Stimulated activated naive B cell treated with anti-CD40 and anti-IgM and Interleukin-4, amounts not matched to agents 10 μg/mL and 1 μg/mL and 100 μg/mL, for 72 hours (primary cell): ENCODE data around the gene SNCG.
A peak's percentile ranks its signal among the peaks of the same experiment; 100 is the strongest.
"Not testable (repeated sequence)": the region's sequence is repeated elsewhere in the genome, so short reads cannot be mapped to it uniquely, and the experiment has no call there.

Source experiments
- ATAC-seq, 2 donors: fragments of 150-1000 bp; cut with Tn5 transposase; replicated peaks; 2 replicates each; pipeline ENCODE4 v1.10.0; 2021; ENCODE audit warnings: moderate library complexity in 1 of 2
- DNase-seq: peaks from one replicate; pipeline ENCODE4 v3.0.0; 2021
- H3K27ac Mint-ChIP-seq: one replicate; pipeline ENCODE4 v1.8.0; 2022; ENCODE audit warnings: mild to moderate bottlenecking, mixed read lengths
- H3K27me3 Mint-ChIP-seq, 2 donors: one replicate each; pipeline ENCODE4 v1.8.0; 2022; ENCODE audit warnings: mixed read lengths in 2 of 2
- H3K36me3 Mint-ChIP-seq, 2 donors: one replicate each; pipeline ENCODE4 v1.8.0; 2022; ENCODE audit warnings: mixed read lengths in 2 of 2, mild to moderate bottlenecking in 1 of 2
- H3K4me1 Mint-ChIP-seq, 2 donors: one replicate each; pipeline ENCODE4 v1.8.0; 2022; ENCODE audit warnings: mixed read lengths in 2 of 2, mild to moderate bottlenecking in 1 of 2
- H3K4me3 Mint-ChIP-seq, 2 donors: one replicate each; pipeline ENCODE4 v1.8.0; 2022; ENCODE audit warnings: mild to moderate bottlenecking in 2 of 2, mixed read lengths in 2 of 2, moderate library complexity in 1 of 2
- H3K9me3 Mint-ChIP-seq, 2 donors: one replicate each; pipeline ENCODE4 v1.8.0; 2022; ENCODE audit warnings: mixed read lengths in 2 of 2, mild to moderate bottlenecking in 1 of 2

Gene SNCG

GRCh38 chr10:86952697-86953096, 5.7 kb upstream of the SNCG start:
- H3K27ac Mint-ChIP-seq, H3K9me3 Mint-ChIP-seq, ATAC-seq, DNase-seq, H3K4me3 Mint-ChIP-seq, H3K36me3 Mint-ChIP-seq, H3K4me1 Mint-ChIP-seq: not testable (repeated sequence)
- H3K27me3 Mint-ChIP-seq, result peaks cover 5 to 17% of the 10 kb centered on the region in 2 donors

- H3K4me3 Mint-ChIP-seq, result no peak overlapping the region
- H3K27ac Mint-ChIP-seq, result no peak overlapping the region
- ATAC-seq, result peak in 1 of 2 donors; percentile 14
- H3K4me1 Mint-ChIP-seq, result peaks cover 5 to 6% of the 10 kb centered on the region in 2 donors
- peaks cover 8 to 9% of the 10 kb centered on the region in 2 donors for H3K9me3 Mint-ChIP-seq
- H3K27me3 Mint-ChIP-seq, result peaks cover 9 to 24% of the 10 kb centered on the region in 2 donors
- no peak for DNase-seq
- H3K36me3 Mint-ChIP-seq, result peaks cover 3 to 10% of the 10 kb centered on the region in 2 donors
These were observed 4.4 kb upstream of the SNCG start for GRCh38 chr10:86953747-86954680.

- Mint-ChIP-seq H3K27me3 (peaks cover 14 to 24% of the 10 kb centered on the region in 2 donors), H3K36me3 (peaks cover 3 to 10% of the 10 kb centered on the region in 2 donors), H3K4me3 (no peak overlapping the region), H3K27ac (no peak overlapping the region), H3K4me1 (peaks cover 5 to 6% of the 10 kb centered on the region in 2 donors), H3K9me3 (peaks cover 8 to 9% of the 10 kb centered on the region in 2 donors)
- DNase-seq (no peak), ATAC-seq (peak in 1 of 2 donors; percentile 15)
These were observed 3.5 kb upstream of the SNCG start for GRCh38 chr10:86954681-86955500.

GRCh38 chr10:86955501-86956194, 2.8 kb upstream of the SNCG start:
- ATAC-seq, result no peak
- Mint-ChIP-seq H3K27ac (no peak overlapping the region), H3K9me3 (peaks cover 8 to 9% of the 10 kb centered on the region in 2 donors), H3K36me3 (peaks cover 3 to 10% of the 10 kb centered on the region in 2 donors), H3K4me1 (peaks cover 5 to 6% of the 10 kb centered on the region in 2 donors), H3K27me3 (peaks cover 14 to 28% of the 10 kb centered on the region in 2 donors), H3K4me3 (no peak overlapping the region)
- DNase-seq, result no peak

- H3K9me3 Mint-ChIP-seq, result peaks cover 8 to 9% of the 10 kb centered on the region in 2 donors
- H3K27ac Mint-ChIP-seq, result no peak overlapping the region
- H3K4me3 Mint-ChIP-seq, result no peak overlapping the region
- ATAC-seq (no peak), DNase-seq (no peak)
- H3K4me1 Mint-ChIP-seq, result peaks cover 5 to 6% of the 10 kb centered on the region in 2 donors
- peaks cover 14 to 29% of the 10 kb centered on the region in 2 donors for H3K27me3 Mint-ChIP-seq
- H3K36me3 Mint-ChIP-seq, result peaks cover 3 to 10% of the 10 kb centered on the region in 2 donors
These were observed 2.1 kb upstream of the SNCG start for GRCh38 chr10:86956195-86956847.

- Mint-ChIP-seq H3K9me3 (peaks cover 6 to 7% of the 10 kb centered on the region in 2 donors), H3K27ac (no peak overlapping the region), H3K4me1 (peaks cover 5 to 6% of the 10 kb centered on the region in 2 donors), H3K27me3 (peaks cover 14 to 29% of the 10 kb centered on the region in 2 donors), H3K4me3 (no peak overlapping the region), H3K36me3 (peaks cover under 1 to 6% of the 10 kb centered on the region in 2 donors)
- DNase-seq (no peak), ATAC-seq (no peak)
These were observed 1.5 kb upstream of the SNCG start for GRCh38 chr10:86956848-86957448.

GRCh38 chr10:86957471-86958115, 806 bp upstream of the SNCG start, which contains the start of gene MMRN2:
Gene MMRN2 (minus strand): TSS chr10:86957615. CDS start chr10:86957541, 74 bp downstream.
- Mint-ChIP-seq H3K36me3 (no peaks in the 10 kb centered on the region), H3K27ac (no peak within 1 kb of the TSS), H3K9me3 (peaks cover 0 to 3% of the 10 kb centered on the region in 2 donors), H3K4me1 (peaks cover 5 to 6% of the 10 kb centered on the region in 2 donors), H3K27me3 (peaks cover 14 to 29% of the 10 kb centered on the region in 2 donors), H3K4me3 (no peak within 1 kb of the TSS)
- DNase-seq (no peak), ATAC-seq (no peak)

- DNase-seq, result no peak
- no peak for ATAC-seq
- H3K9me3 Mint-ChIP-seq, result no peaks in the 10 kb centered on the region
- no peak overlapping the region for H3K4me3 Mint-ChIP-seq
- H3K36me3 Mint-ChIP-seq, result no peaks in the 10 kb centered on the region
- peaks cover 14 to 29% of the 10 kb centered on the region in 2 donors for H3K27me3 Mint-ChIP-seq
- H3K27ac Mint-ChIP-seq, result no peak overlapping the region
- peaks cover 2 to 6% of the 10 kb centered on the region in 2 donors for H3K4me1 Mint-ChIP-seq
These were observed 720 bp downstream of the SNCG start for GRCh38 chr10:86958901-86959736.

GRCh38 chr10:86959737-86960002, 1.3 kb downstream of the SNCG start:
- H3K27me3 Mint-ChIP-seq, result peaks cover 14 to 29% of the 10 kb centered on the region in 2 donors
- H3K36me3 Mint-ChIP-seq, result no peaks in the 10 kb centered on the region
- no peaks in the 10 kb centered on the region for H3K9me3 Mint-ChIP-seq
- DNase-seq (no peak), ATAC-seq (no peak)
- H3K27ac Mint-ChIP-seq, result no peak overlapping the region
- no peak overlapping the region for H3K4me3 Mint-ChIP-seq
- peaks cover 2 to 6% of the 10 kb centered on the region in 2 donors for H3K4me1 Mint-ChIP-seq

- peaks cover 5 to 6% of the 10 kb centered on the region in 2 donors for H3K4me1 Mint-ChIP-seq
- H3K27me3 Mint-ChIP-seq, result peaks cover 14 to 29% of the 10 kb centered on the region in 2 donors
- H3K27ac Mint-ChIP-seq, result no peak overlapping the region
- ATAC-seq (peak; percentile 77 to 80), DNase-seq (no peak)
- H3K36me3 Mint-ChIP-seq, result no peaks in the 10 kb centered on the region
- no peaks in the 10 kb centered on the region for H3K9me3 Mint-ChIP-seq
- H3K4me3 Mint-ChIP-seq, result no peak overlapping the region
These were observed 1.8 kb downstream of the SNCG start for GRCh38 chr10:86960003-86960862.

- H3K27ac Mint-ChIP-seq, result no peak overlapping the region
- H3K36me3 Mint-ChIP-seq, result no peaks in the 10 kb centered on the region
- peaks cover 14 to 29% of the 10 kb centered on the region in 2 donors for H3K27me3 Mint-ChIP-seq
- DNase-seq (no peak), ATAC-seq (no peak)
- H3K4me1 Mint-ChIP-seq, result peaks cover 11 to 13% of the 10 kb centered on the region in 2 donors
- H3K4me3 Mint-ChIP-seq, result no peak overlapping the region
- H3K9me3 Mint-ChIP-seq, result no peaks in the 10 kb centered on the region
These were observed 2.5 kb downstream of the SNCG start for GRCh38 chr10:86960863-86961434.
